Neural progenitor cell (in vitro differentiated cells): Measurements from ENCODE around the gene KISS1R.

Source experiments
- EZH2phosphoT487 ChIP-seq: fragments of 200-600 bp; sonication (generic); IDR thresholded peaks from 2 replicates; pipeline ENCODE4 v1.6.1; 2017; ENCODE audit warnings: antibody characterized with exemption
- TF ChIP-seq, protein P1 (sequence below): fragments of 200-600 bp; sonication (generic); IDR thresholded peaks from 2 replicates; pipeline ENCODE4 v1.5.1; 2017; ENCODE audit warnings: antibody characterized with exemption, mild to moderate bottlenecking

DNA sequence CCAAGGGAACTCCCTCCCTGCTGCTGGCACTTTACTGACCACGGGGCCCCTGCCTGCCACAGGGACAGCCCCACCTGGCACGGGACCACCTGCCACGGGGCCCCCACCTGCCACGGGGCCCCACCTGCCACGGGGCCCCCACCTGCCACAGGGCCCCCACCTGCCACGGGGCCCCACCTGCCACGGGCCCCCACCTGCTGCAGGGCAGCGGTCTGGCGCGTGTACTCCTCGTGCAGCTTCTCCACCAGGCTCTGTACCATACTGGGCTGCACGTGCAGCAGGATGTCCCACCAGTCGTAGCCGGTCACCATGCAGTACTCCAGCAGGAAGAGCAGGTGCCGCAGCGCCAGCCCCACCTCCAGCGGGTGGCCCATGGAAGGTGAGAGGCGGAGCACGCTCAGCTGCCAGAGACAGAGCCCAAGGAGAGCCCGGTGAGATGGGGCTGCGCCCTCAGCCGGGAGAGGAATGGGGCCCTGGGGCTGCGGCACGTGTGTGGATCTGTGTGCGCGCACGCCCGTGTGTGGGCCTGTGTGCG lies 40.3 kb upstream of the KISS1R start:
- TF ChIP-seq EZH2phosphoT487 = no peak
- TF ChIP-seq, protein P1, sequence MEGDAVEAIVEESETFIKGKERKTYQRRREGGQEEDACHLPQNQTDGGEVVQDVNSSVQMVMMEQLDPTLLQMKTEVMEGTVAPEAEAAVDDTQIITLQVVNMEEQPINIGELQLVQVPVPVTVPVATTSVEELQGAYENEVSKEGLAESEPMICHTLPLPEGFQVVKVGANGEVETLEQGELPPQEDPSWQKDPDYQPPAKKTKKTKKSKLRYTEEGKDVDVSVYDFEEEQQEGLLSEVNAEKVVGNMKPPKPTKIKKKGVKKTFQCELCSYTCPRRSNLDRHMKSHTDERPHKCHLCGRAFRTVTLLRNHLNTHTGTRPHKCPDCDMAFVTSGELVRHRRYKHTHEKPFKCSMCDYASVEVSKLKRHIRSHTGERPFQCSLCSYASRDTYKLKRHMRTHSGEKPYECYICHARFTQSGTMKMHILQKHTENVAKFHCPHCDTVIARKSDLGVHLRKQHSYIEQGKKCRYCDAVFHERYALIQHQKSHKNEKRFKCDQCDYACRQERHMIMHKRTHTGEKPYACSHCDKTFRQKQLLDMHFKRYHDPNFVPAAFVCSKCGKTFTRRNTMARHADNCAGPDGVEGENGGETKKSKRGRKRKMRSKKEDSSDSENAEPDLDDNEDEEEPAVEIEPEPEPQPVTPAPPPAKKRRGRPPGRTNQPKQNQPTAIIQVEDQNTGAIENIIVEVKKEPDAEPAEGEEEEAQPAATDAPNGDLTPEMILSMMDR = no peak
